H1 (cell line): ENCODE data around the gene STX10. TPM values are rescaled to one million over a fixed set of nuclear protein-coding genes. Genes with fewer than 3 reads are reported as not detected.

ENCODE experiments used
- FOSL1 ChIP-seq: IDR thresholded peaks from 2 replicates; pipeline ENCODE4 v1.6.1; 2011; ENCODE audit warnings: mild to moderate bottlenecking, low read depth, low read length, moderate library complexity; ENCODE audit not compliant: insufficient read depth
- HDAC2 ChIP-seq, 2 experiments: fragments of 300-600 bp in 1 of 2; sonication (generic) in 1 of 2; IDR thresholded peaks; 2 replicates each; pipeline ENCODE4 v1.6.1; 2011 to 2012; ENCODE audit warnings: low read depth in 2 of 2, low read length in 2 of 2, mild to moderate bottlenecking in 2 of 2, moderate library complexity in 2 of 2, borderline replicate concordance in 1 of 2, inconsistent platforms in 1 of 2
- MAX ChIP-seq: IDR thresholded peaks from 2 replicates; pipeline ENCODE4 v1.6.1; 2012; ENCODE audit warnings: inconsistent platforms
- SP2 ChIP-seq: IDR thresholded peaks from 2 replicates; pipeline ENCODE4 v1.6.1; 2012; ENCODE audit warnings: mild to moderate bottlenecking, low read length, inconsistent platforms
- polyA plus RNA-seq, 7 experiments: library from polyadenylated mRNA; depleted of rRNA in 3 of 7; stranded (reverse) in 5 of 7; unstranded in 2 of 7; fragments of >200 nt in 5 of 7; fragments of 200-250 nt in 2 of 7; gene quantifications; 1 replicate in 5 of 7; 2 replicates in 1 of 7; 4 replicates in 1 of 7; pipeline versions ENCODE4 v1.2.1 to v1.2.3, GENCODE V29; 2011 to 2013; ENCODE audit warnings: missing spikeins in 2 of 7, mixed read lengths in 2 of 7
- total RNA-seq: library from RNA; stranded (reverse); fragmentation: NEBNext Ultra II Directional; extraction: Animal tissue kit (Norgen Biotek cat#: 25700); gene quantifications from 2 replicates; pipeline ENCODE4 v1.2.1, GENCODE V29; 2021

The STX10 gene
- total and polyA plus RNA-seq, 2 of the 8 experiments (the other 6 are each of a cell fraction or from before 2014, with no cell fraction given): 53.0 to 80.1 TPM

- TF ChIP-seq SP2 (no peak), MAX (peak; percentile 86), FOSL1 (no peak), HDAC2 (IDR thresholded peaks at IDR 0.05; ENCODE audit: borderline replicate concordance in 1 of 2, low read depth in 2 of 2, low read length in 2 of 2) (peak; percentile 67 to 100; a peak in 3 of 4 replicates)
Observed at GRCh38 chr19:13116282-13117175, 33.6 kb downstream of the STX10 start, which contains the start of gene TRMT1 (continued).
